OCI-LY7 (cell line): ENCODE results near the gene PHB1.

Experiments
- CTCF ChIP-seq: fragments of 200-600 bp; sonication (generic); conservative IDR thresholded peaks from 2 replicates; pipeline ENCODE4 v1.5.1; 2014; ENCODE audit warnings: mild to moderate bottlenecking, antibody characterized with exemption, low read length, moderate library complexity, mixed read lengths
- EZH2phosphoT487 ChIP-seq: fragments of 200-600 bp; sonication (generic); IDR thresholded peaks from 2 replicates; pipeline ENCODE4 v1.6.1; 2018; ENCODE audit warnings: low read depth, borderline replicate concordance, mild to moderate bottlenecking, mixed run types, antibody characterized with exemption, low read length, moderate library complexity, mixed read lengths

- TF ChIP-seq EZH2phosphoT487 (no peak), CTCF (no peak)
Measured at GRCh38 chr17:49382556-49382955, 32.1 kb downstream of the PHB1 start.
